GM18873 (cell line): ENCODE results near the gene NDUFB6.
"Not testable (repeated sequence)": the region's sequence is repeated elsewhere in the genome, so short reads cannot be mapped to it uniquely, and the experiment has no call there.

ENCODE experiments used
- ATAC-seq: cut with Tn5 transposase; IDR thresholded peaks from one replicate; pipeline ENCODE4 v1.9.1; 2021; ENCODE audit warnings: mild to moderate bottlenecking, moderate library complexity, moderate number of reproducible peaks; ENCODE audit not compliant: unreplicated experiment, low FRiP score

The NDUFB6 gene

GRCh38 chr9:32524892-32525708, 47.9 kb downstream of the NDUFB6 start:
- ATAC-seq: no peak

GRCh38 chr9:32524558-32524891, 48.4 kb downstream of the NDUFB6 start:
- not testable (repeated sequence) for ATAC-seq

GRCh38 chr9:32523910-32524309, 49.0 kb downstream of the NDUFB6 start:
- ATAC-seq: no peak

- ATAC-seq: no peak
Observed at GRCh38 chr9:32518276-32518675, 54.7 kb downstream of the NDUFB6 start.

- no peak for ATAC-seq
Observed at GRCh38 chr9:32516241-32516640, 56.7 kb downstream of the NDUFB6 start.

- ATAC-seq: no peak
Observed at GRCh38 chr9:32508728-32509127, 64.2 kb downstream of the NDUFB6 start.

GRCh38 chr9:32503008-32503407, 70.0 kb downstream of the NDUFB6 start:
- no peak for ATAC-seq
